Fibroblast of pulmonary artery (primary cell): ENCODE results near the gene ALDH1A1.

Experiments
- DNase-seq: peaks from one replicate; pipeline ENCODE4 v3.0.0-alpha.2; 2010; ENCODE audit warnings: low read depth
- H3K4me3 ChIP-seq: replicated peaks from 2 replicates; pipeline ENCODE4 v1.5.1; 2011; ENCODE audit warnings: low read depth, mild to moderate bottlenecking, control low read depth, low read length, moderate library complexity
- TF ChIP-seq, protein P1 (sequence below): IDR thresholded peaks from 2 replicates; pipeline ENCODE4 v1.5.1; 2011; ENCODE audit warnings: mild to moderate bottlenecking, control low read depth, low read length, inconsistent platforms; ENCODE audit errors: missing control alignments

The ALDH1A1 gene

DNA sequence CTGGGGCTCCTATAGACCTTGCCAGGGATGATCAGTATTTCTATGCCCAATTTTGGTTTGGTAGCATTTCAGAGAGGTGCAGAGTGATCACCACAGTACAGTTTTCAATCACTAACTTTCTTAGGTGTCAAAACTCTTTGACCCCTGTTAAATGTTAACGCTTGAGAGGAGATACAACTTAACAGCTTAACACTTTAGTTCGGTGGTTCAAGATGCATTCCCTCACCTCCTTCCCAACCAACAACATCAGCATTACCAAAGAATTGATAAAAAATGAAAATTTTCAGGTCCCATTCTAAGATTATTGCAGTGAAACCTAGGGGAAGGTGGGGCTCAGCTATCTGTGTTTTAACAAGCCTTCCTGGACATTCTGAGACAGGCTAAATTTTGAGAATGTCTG lies 16.2 kb downstream of the ALDH1A1 start:
- no peak overlapping the region for H3K4me3 ChIP-seq
- no peak for DNase-seq
- TF ChIP-seq, protein P1, sequence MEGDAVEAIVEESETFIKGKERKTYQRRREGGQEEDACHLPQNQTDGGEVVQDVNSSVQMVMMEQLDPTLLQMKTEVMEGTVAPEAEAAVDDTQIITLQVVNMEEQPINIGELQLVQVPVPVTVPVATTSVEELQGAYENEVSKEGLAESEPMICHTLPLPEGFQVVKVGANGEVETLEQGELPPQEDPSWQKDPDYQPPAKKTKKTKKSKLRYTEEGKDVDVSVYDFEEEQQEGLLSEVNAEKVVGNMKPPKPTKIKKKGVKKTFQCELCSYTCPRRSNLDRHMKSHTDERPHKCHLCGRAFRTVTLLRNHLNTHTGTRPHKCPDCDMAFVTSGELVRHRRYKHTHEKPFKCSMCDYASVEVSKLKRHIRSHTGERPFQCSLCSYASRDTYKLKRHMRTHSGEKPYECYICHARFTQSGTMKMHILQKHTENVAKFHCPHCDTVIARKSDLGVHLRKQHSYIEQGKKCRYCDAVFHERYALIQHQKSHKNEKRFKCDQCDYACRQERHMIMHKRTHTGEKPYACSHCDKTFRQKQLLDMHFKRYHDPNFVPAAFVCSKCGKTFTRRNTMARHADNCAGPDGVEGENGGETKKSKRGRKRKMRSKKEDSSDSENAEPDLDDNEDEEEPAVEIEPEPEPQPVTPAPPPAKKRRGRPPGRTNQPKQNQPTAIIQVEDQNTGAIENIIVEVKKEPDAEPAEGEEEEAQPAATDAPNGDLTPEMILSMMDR = no peak

DNA sequence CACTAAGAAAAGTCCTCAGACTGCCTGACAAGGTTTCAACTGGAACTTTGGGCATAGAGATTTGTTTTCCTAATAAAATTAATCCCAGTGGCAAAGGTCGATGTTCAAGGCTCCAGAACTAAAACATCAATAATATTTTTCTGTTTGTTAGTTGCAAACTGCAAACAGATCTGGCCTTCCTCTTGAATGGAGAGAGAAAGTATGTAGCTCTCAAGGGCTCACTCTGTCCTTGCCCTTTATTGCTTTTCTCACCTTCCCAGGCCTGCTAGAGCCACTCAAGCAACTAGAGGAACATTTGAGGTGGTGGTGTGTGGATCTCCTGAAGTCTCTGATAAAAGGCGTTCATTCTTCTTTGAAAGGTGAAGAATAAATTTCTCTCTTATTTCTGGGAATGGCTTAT lies 16.6 kb downstream of the ALDH1A1 start:
- TF ChIP-seq, protein P1 = no peak
- no peak overlapping the region for H3K4me3 ChIP-seq
- no peak for DNase-seq

DNA sequence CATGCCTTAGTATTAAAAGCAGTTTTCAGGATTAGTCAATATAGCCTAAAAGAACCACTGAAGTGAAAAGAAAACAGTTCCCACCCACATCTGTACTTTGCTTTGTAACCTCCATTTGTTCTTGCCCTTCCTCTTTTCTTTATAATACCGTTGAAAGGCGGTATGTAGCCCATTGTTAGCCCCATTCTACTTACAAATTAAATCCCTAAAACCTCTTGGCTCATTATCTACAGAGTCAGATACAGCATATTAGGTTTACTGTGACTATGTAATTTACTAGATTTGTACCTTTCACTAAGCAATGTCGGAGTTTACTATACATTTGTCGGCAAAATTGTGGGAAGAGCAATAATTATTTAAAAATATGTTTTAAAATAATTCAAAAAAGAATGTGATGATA lies 17.3 kb downstream of the ALDH1A1 start:
- DNase-seq = no peak
- TF ChIP-seq, protein P1 = no peak
- no peak overlapping the region for H3K4me3 ChIP-seq

DNA sequence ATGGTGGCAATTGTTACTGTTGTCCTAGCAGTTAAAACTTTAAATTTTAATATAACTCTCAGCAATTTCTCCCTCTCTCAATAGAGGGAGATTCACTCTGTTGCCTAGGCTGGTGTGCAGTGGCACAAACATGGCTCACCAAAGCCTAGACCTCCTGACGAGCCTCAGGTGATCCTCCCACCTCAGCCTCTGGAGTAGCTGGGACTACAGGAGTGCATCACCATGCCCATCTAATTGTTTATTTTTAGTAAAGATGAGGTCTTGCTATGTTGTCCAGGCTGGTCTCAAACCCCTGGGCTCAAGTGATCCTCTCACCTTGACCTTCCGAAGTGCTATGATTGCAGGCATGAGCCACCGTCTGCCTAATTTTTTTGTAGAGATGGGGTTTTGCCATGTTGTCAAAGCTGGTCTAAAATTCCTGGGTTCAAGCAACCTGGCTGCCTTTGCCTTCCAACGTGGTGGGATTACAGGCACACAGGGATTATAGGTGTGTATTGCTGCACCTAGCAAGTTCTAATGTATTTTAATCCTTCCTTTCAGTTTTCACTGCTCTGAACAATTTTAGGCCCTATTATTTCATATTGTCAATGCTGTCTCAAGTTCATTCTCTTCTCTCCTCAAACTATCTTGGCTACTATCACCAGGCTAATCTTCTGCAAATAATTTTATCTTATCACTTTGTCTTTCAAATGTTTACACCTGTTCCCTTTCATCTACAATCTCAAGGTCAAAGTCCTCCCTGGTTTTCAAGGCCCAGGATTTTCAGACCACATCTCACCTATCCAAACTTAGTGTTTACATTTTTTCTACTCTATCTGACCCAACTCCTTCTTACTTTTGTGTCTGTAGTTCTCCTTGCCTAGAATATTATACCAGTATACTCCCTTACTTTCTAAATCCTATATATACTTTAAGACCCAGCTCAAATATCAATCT lies 18.9 kb downstream of the ALDH1A1 start:
- no peak overlapping the region for H3K4me3 ChIP-seq
- no peak for DNase-seq
- TF ChIP-seq, protein P1 = no peak

DNA sequence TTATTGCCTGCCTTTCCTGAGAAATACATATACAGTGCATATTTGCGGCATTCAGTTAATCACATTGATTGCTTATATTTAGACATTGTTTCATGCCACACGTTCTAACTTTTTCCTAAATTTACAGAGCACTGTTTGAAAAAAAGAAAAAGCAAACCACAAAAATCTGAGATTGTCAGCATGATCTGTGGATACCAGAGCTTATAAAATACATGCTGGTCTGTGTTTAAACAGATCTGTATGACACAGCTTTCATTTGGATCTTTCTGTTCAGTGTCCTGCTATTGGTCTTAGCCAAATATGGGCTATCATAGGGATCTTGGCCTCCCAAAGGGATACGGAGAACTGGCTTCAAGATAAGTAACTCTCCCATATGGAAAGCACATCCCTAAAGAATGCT lies 20.2 kb downstream of the ALDH1A1 start:
- TF ChIP-seq, protein P1 = no peak
- no peak for DNase-seq
- H3K4me3 ChIP-seq = no peak overlapping the region

DNA sequence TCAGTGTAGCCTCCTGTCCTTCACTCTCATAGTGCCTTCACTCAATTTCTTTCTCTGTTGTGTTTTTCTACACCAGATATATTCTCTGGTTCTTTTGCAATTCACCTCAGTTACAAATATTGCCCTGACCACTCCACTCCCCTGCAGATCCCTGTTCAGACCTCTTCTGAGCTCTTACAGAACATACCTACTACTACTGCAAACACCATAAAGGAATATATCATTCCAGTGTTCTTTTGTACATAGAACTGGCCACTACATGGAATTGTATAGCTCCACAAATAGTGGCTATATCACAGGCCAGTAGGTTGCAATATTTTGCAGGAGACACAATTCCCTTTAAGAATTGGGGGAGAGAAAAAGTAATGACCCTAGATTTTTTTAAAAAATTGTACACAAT lies 21.0 kb downstream of the ALDH1A1 start:
- TF ChIP-seq, protein P1 = no peak
- DNase-seq = no peak

DNA sequence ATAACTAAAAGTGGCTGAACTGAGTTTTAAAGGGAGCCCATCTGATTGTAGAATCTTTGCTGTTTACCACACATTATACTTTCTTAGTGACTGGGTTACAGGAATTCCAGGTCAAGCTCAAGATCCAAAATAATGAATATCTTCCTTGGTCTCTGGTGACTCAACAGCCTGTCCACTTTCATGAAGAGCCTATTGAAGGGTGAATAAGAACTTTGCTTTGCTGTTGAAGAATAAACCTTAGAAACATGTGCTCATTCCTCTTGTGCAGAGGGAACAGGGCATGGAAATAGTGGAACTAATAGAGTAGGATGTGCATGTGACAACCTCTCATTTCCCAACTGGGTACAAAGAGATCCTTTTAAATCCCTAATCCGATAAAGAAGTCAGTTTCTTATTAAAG lies 21.4 kb downstream of the ALDH1A1 start:
- H3K4me3 ChIP-seq = no peak overlapping the region
- TF ChIP-seq, protein P1 = no peak
- DNase-seq = no peak

More for the DNA sequence above, 21.0 kb downstream of the ALDH1A1 start:
- H3K4me3 ChIP-seq = no peak overlapping the region
